HepG2 (cell line): Measurements from ENCODE around the gene GZF1. TPM values are rescaled to one million over a fixed set of nuclear protein-coding genes. Genes with fewer than 3 reads are reported as not detected.

Source experiments
- ATAC-seq: fragments of 200-7000 bp; cut with Tn5 transposase; 3 replicates; pipeline ENCODE4 v1.9.1; 2020; ENCODE audit warnings: mild to moderate bottlenecking, moderate library complexity
- BruUV-seq: library from RNA; stranded (reverse); fragments of 400-500 nt; replicated peaks from 2 replicates; lab custom pipeline; 2021; lab: Mats Ljungman, UMichigan
- CTCF ChIA-PET: fragments of 300-600 bp; formaldehyde crosslinking; extraction: SDS; loops from one replicate; lab custom pipeline; 2021; ENCODE audit warnings: low total read pairs, inconsistent platforms, low intra/inter-chr PET ratio; lab: Yijun Ruan, JAX
- POLR2A ChIA-PET: fragments of 350-600 bp; sonication (Branson Sonifier 250); formaldehyde crosslinking; loops from one replicate; lab custom pipeline; 2020; ENCODE audit warnings: antibody characterized with exemption, inconsistent platforms; lab: Yijun Ruan, JAX
- DNase-seq: peaks from one replicate; pipeline ENCODE4 v3.0.0-alpha.2; 2015; ENCODE audit warnings: low spot score
- FAIRE-seq: peaks from 3 replicates; lab custom pipeline; 2011; peaks lifted over from hg19 to GRCh38; lab: Jason Lieb, UNC
- H2AFZ ChIP-seq: one replicate; pipeline ENCODE4 v1.6.1; 2011; ENCODE audit warnings: low read length, inconsistent platforms
- H3K27ac ChIP-seq: fragments of 300-600 bp; 3 replicates; pipeline ENCODE4 v1.8.0; 2011; ENCODE audit warnings: mixed run types, mild to moderate bottlenecking, mixed read lengths, low read length, inconsistent platforms; ENCODE audit not compliant: insufficient read depth; ENCODE audit errors: extremely low read length
- H3K27me3 ChIP-seq, 2 experiments: fragments of 200-600 bp in 1 of 2; 2 replicates in 1 of 2; 3 replicates in 1 of 2; pipeline versions ENCODE4 v1.6.0 to v1.8.0; 2011; ENCODE audit warnings: low read length in 2 of 2, mild to moderate bottlenecking in 2 of 2, moderate library complexity in 2 of 2, inconsistent platforms in 1 of 2; ENCODE audit not compliant: insufficient read depth in 2 of 2, control insufficient read depth in 1 of 2
- H3K36me3 ChIP-seq, 2 experiments: fragments of 200-600 bp in 1 of 2; replicated peaks in 1 of 2; 2 replicates in 1 of 2; 3 replicates in 1 of 2; pipeline versions ENCODE4 v1.5.1 to v1.8.0; 2011; ENCODE audit warnings: low read length in 2 of 2, inconsistent platforms in 1 of 2; ENCODE audit not compliant: insufficient read depth in 2 of 2, control insufficient read depth in 1 of 2
- H3K4me1 ChIP-seq: 2 replicates; pipeline ENCODE4 v1.5.1; 2012; ENCODE audit warnings: low read length, inconsistent platforms; ENCODE audit not compliant: insufficient read depth
- H3K4me2 ChIP-seq: 2 replicates; pipeline ENCODE4 v1.6.0; 2011; ENCODE audit warnings: low read depth, low read length, inconsistent platforms
- H3K4me3 ChIP-seq, 3 experiments: fragments of 200-600 bp in 1 of 3; sonication (generic), shearing (Covaris generic) in 1 of 3; replicated peaks in 1 of 3; 2 replicates each; pipeline ENCODE4 v1.5.1; 2011 to 2016; ENCODE audit warnings: low read length in 3 of 3, inconsistent platforms in 2 of 3, low read depth in 2 of 3, mild to moderate bottlenecking in 2 of 3, control low read depth in 1 of 3, mixed read lengths in 1 of 3; ENCODE audit not compliant: insufficient read depth in 1 of 3
- H3K79me2 ChIP-seq: one replicate; pipeline ENCODE4 v1.6.1; 2011; ENCODE audit warnings: low read length, inconsistent platforms; ENCODE audit not compliant: insufficient read depth
- H3K9ac ChIP-seq: 2 replicates; pipeline ENCODE4 v1.6.0; 2011; ENCODE audit warnings: mild to moderate bottlenecking, low read depth, low read length, inconsistent platforms; ENCODE audit not compliant: insufficient read depth
- H3K9me3 ChIP-seq: 2 replicates; pipeline ENCODE4 v1.5.1; 2012; ENCODE audit warnings: mild to moderate bottlenecking, low read length
- H4K20me1 ChIP-seq: 2 replicates; pipeline ENCODE4 v1.6.0; 2011; ENCODE audit warnings: inconsistent platforms, mild to moderate bottlenecking, low read length, moderate library complexity; ENCODE audit not compliant: insufficient read depth
- ATF1 ChIP-seq: IDR thresholded peaks from 2 replicates; pipeline ENCODE4 v1.6.1; 2016; ENCODE audit warnings: mild to moderate bottlenecking, control low read depth
- CREB1 ChIP-seq, 2 experiments: fragments of 450-650 bp in 1 of 2; IDR thresholded peaks; 2 replicates each; pipeline ENCODE4 v1.6.1; 2016 to 2017; ENCODE audit warnings: control low read depth in 1 of 2, mild to moderate bottlenecking in 1 of 2, missing compliant biosample characterization in 1 of 2, missing genetic modification characterization in 1 of 2
- CREM ChIP-seq, 2 experiments: sonication (generic) in 1 of 2; formaldehyde crosslinking in 1 of 2; IDR thresholded peaks; 2 replicates each; pipeline versions ENCODE4 v1.4.0 to v1.6.1; 2016 to 2020; ENCODE audit warnings: antibody characterized with exemption in 1 of 2, mild to moderate bottlenecking in 1 of 2, missing genetic modification reagents in 1 of 2
- DR1 ChIP-seq: sonication (generic); formaldehyde crosslinking; IDR thresholded peaks from 2 replicates; pipeline ENCODE4 v1.8.0; 2021; ENCODE audit warnings: mild to moderate bottlenecking, missing genetic modification reagents, inconsistent platforms
- ETS1 ChIP-seq: sonication (generic); formaldehyde crosslinking; IDR thresholded peaks from 2 replicates; pipeline ENCODE4 v1.4.0; 2020; ENCODE audit warnings: missing genetic modification reagents
- KMT2A ChIP-seq: sonication (generic); formaldehyde crosslinking; IDR thresholded peaks from 2 replicates; pipeline ENCODE4 v1.4.0; 2020; ENCODE audit warnings: missing genetic modification reagents
- MAFF ChIP-seq: IDR thresholded peaks from 2 replicates; pipeline ENCODE4 v1.6.1; 2011; ENCODE audit warnings: low read depth, low read length, improper control_type of control experiment
- MAFK ChIP-seq, 2 experiments: IDR thresholded peaks in 1 of 2; conservative IDR thresholded peaks in 1 of 2; 2 replicates each; pipeline ENCODE4 v1.6.1; 2011; ENCODE audit warnings: improper control_type of control experiment in 2 of 2, low read length in 2 of 2
- NFKB2 ChIP-seq: sonication (generic); formaldehyde crosslinking; IDR thresholded peaks from 2 replicates; pipeline ENCODE4 v1.4.0; 2020; ENCODE audit warnings: missing genetic modification reagents, borderline replicate concordance
- PAF1 ChIP-seq: IDR thresholded peaks from 2 replicates; pipeline ENCODE4 v1.6.1; 2016; ENCODE audit warnings: missing genetic modification reagents, missing compliant biosample characterization
- POLR2AphosphoS5 ChIP-seq: IDR thresholded peaks from 2 replicates; pipeline ENCODE4 v1.6.1; 2012; ENCODE audit warnings: low read depth, low read length
- RAD51 ChIP-seq: fragments of 450-650 bp; IDR thresholded peaks from 2 replicates; pipeline ENCODE4 v1.6.1; 2016; ENCODE audit warnings: borderline replicate concordance
- RXRA ChIP-seq: sonication (generic); formaldehyde crosslinking; IDR thresholded peaks from 2 replicates; pipeline ENCODE4 v1.5.1; 2020; ENCODE audit warnings: missing genetic modification reagents
- SMAD1 ChIP-seq: sonication (generic); formaldehyde crosslinking; IDR thresholded peaks from 2 replicates; pipeline ENCODE4 v1.4.0; 2020; ENCODE audit warnings: missing genetic modification reagents, low read depth, mild to moderate bottlenecking, borderline replicate concordance
- THRA ChIP-seq: sonication (generic); formaldehyde crosslinking; IDR thresholded peaks from 2 replicates; pipeline ENCODE4 v1.4.0; 2020; ENCODE audit warnings: missing genetic modification reagents, borderline replicate concordance
- ZMYM4 ChIP-seq: sonication (generic); formaldehyde crosslinking; IDR thresholded peaks from 2 replicates; pipeline ENCODE4 v1.8.1; 2023; ENCODE audit warnings: mild to moderate bottlenecking, missing genetic modification reagents
- ZNF331 ChIP-seq: sonication (generic); formaldehyde crosslinking; IDR thresholded peaks from 2 replicates; pipeline ENCODE4 v1.4.0; 2020; ENCODE audit warnings: missing genetic modification reagents
- ZNF879 ChIP-seq: sonication (generic); formaldehyde crosslinking; IDR thresholded peaks from 2 replicates; pipeline ENCODE4 v1.8.1; 2023; ENCODE audit warnings: missing genetic modification reagents
- ZSCAN9 ChIP-seq: IDR thresholded peaks from 2 replicates; pipeline ENCODE4 v1.6.1; 2016; ENCODE audit warnings: borderline replicate concordance
- WGBS: methylation state at CpG from one replicate; pipeline ENCODE4 v1.1.6; 2017; ENCODE audit warnings: low lambda C conversion rate; 5-methylcytosine and 5-hydroxymethylcytosine counted together
- in situ Hi-C: cut with HindIII; loops from 2 replicates; pipeline ENCODE4 v1.10.0; 2017; ENCODE audit warnings: low pct_unique_long_range_greater_than_20kb; ENCODE audit not compliant: extremely low pct_ligation_motif_present
- intact Hi-C: fragments of 100-400 bp; cut with micrococcal nuclease; formaldehyde crosslinking; loops from one replicate; pipeline ENCODE4 v1.10.0; 2022; ENCODE audit not compliant: unreplicated experiment
- polyA plus RNA-seq, 8 experiments: library from polyadenylated mRNA; depleted of rRNA in 3 of 8; stranded (reverse) in 7 of 8; unstranded in 1 of 8; fragments of >200 nt; fragmentation: Illumina TruSeq in 4 of 8; extraction: Trizol in 4 of 8; gene quantifications; 2 replicates each; pipeline versions ENCODE4 v1.2.1 to v1.2.3, GENCODE V29; 2011 to 2016; ENCODE audit warnings: low read depth in 4 of 8, missing spikeins in 1 of 8, mixed read lengths in 1 of 8; ENCODE audit not compliant: insufficient read depth in 1 of 8
- total RNA-seq, 5 experiments: library from RNA; depleted of rRNA; stranded (reverse); fragments of >200 nt; fragmentation: Illumina TruSeq; extraction: Trizol; gene quantifications; 2 replicates each; pipeline ENCODE4 v1.2.3, GENCODE V29; 2016; ENCODE audit warnings: low read depth in 1 of 5
- TF ChIP-seq, protein P1 (sequence below): sonication (generic); formaldehyde crosslinking; IDR thresholded peaks from 2 replicates; pipeline ENCODE4 v1.4.0; 2020; ENCODE audit warnings: missing genetic modification reagents, borderline replicate concordance

The GZF1 gene
- total and polyA plus RNA-seq, 2 of the 13 experiments (the other 11 are each of a cell fraction or from before 2014, with no cell fraction given) = 16.9 to 26.0 TPM

GRCh38 chr20:23365390-23366165, 3.6 kb downstream of the GZF1 start (continued):
- peak; percentile 38; the same call in 1 of the 2 replicates for TF ChIP-seq RXRA (CRISPR knock-in tag)
- no peak for TF ChIP-seq ZSCAN9 (CRISPR knock-in tag)
- no peak for TF ChIP-seq ETS1 (CRISPR knock-in tag)
- no peak for TF ChIP-seq CREM (IDR thresholded peaks at IDR 0.05)
- TF ChIP-seq CREM (CRISPR knock-in tag; IDR thresholded peaks at IDR 0.05) = no peak
- TF ChIP-seq KMT2A (CRISPR knock-in tag) = no peak
- TF ChIP-seq, protein P1, sequence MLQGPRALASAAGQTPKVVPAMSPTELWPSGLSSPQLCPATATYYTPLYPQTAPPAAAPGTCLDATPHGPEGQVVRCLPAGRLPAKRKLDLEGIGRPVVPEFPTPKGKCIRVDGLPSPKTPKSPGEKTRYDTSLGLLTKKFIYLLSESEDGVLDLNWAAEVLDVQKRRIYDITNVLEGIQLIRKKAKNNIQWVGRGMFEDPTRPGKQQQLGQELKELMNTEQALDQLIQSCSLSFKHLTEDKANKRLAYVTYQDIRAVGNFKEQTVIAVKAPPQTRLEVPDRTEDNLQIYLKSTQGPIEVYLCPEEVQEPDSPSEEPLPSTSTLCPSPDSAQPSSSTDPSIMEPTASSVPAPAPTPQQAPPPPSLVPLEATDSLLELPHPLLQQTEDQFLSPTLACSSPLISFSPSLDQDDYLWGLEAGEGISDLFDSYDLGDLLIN (CRISPR knock-in tag) = 0 out of 2 replicates have a peak, but pooled peaks have one; percentile 25
- no peak for TF ChIP-seq THRA (CRISPR knock-in tag)

GRCh38 chr20:23366384-23366783, 4.4 kb downstream of the GZF1 start:
- intact Hi-C loops = no loop called here
- ChIA-PET POLR2A (no interaction called here), CTCF (no interaction called here)
- no peak for DNase-seq
- Histone ChIP-seq H3K27me3 (no peaks in the 10 kb centered on the region; a peak in 1 of 5 replicates), H3K4me2 (peak overlapping the region; percentile 26), H3K4me3 (no peak overlapping the region), H3K9me3 (no peaks in the 10 kb centered on the region), H3K27ac (no peak overlapping the region), H3K79me2 (peaks cover 58% of the 10 kb centered on the region), H3K36me3 (peaks cover 29 to 49% of the 10 kb centered on the region in 2 experiments), H4K20me1 (peaks cover 14% of the 10 kb centered on the region; the same call in 1 of the 2 replicates), H2AFZ (no peak overlapping the region), H3K9ac (no peak overlapping the region; the same call in 1 of the 2 replicates), H3K4me1 (peaks cover 50% of the 10 kb centered on the region)
- ATAC-seq = no peak
- no TSS peak for BruUV-seq
- in situ Hi-C loops = no loop called here
- WGBS = 89% methylated on average over 1 of the region's 1 CpG
- FAIRE-seq = no peak
- TF ChIP-seq NFKB2 (CRISPR knock-in tag) = no peak
- TF ChIP-seq MAFF = peak; percentile 81
- peak; percentile 28; the same call in 1 of the 2 replicates for TF ChIP-seq POLR2AphosphoS5
- no peak for TF ChIP-seq DR1 (CRISPR knock-in tag)
- 0 out of 2 replicates have a peak, but pooled peaks have one; percentile 75 for TF ChIP-seq PAF1
- peak; percentile 78 to 84 for TF ChIP-seq MAFK (conservative IDR thresholded peaks at IDR 0.05 in 1 of 2, IDR thresholded peaks at IDR 0.05 in 1 of 2; ENCODE audit: low read length in 2 of 2)
- TF ChIP-seq ZNF879 = no peak
- TF ChIP-seq RAD51 = peak; percentile 45; the same call in 1 of the 2 replicates
- no peak for TF ChIP-seq ATF1 (CRISPR knock-in tag)
- peak; percentile 54 for TF ChIP-seq CREB1 (IDR thresholded peaks at IDR 0.05)
- no peak for TF ChIP-seq CREB1 (CRISPR knock-in tag; IDR thresholded peaks at IDR 0.05)
- no peak for TF ChIP-seq SMAD1 (CRISPR knock-in tag)
- no peak for TF ChIP-seq ZNF331
- no peak for TF ChIP-seq ZMYM4
